Activated naive CD8-positive, alpha-beta T cell treated with anti-CD3 and anti-CD28 coated beads for 36 hours (primary cell): ENCODE data around the gene ADCY5. TPM values are rescaled to one million over a fixed set of nuclear protein-coding genes. Genes with fewer than 3 reads are reported as not detected.

Source experiments
- DNase-seq: peaks from one replicate; pipeline ENCODE4 v3.0.0; 2021
- H3K27ac Mint-ChIP-seq: one replicate; pipeline ENCODE4 v1.8.0; 2022; ENCODE audit warnings: mild to moderate bottlenecking, moderate library complexity, mixed read lengths
- H3K27me3 Mint-ChIP-seq: one replicate; pipeline ENCODE4 v1.8.0; 2022; ENCODE audit warnings: mild to moderate bottlenecking, mixed read lengths
- H3K36me3 Mint-ChIP-seq: one replicate; pipeline ENCODE4 v1.8.0; 2021; ENCODE audit warnings: mild to moderate bottlenecking, mixed read lengths
- H3K4me1 Mint-ChIP-seq: one replicate; pipeline ENCODE4 v1.8.0; 2021; ENCODE audit warnings: mixed read lengths
- H3K4me3 Mint-ChIP-seq: one replicate; pipeline ENCODE4 v1.8.0; 2022; ENCODE audit warnings: mild to moderate bottlenecking, moderate library complexity, mixed read lengths
- H3K9me3 Mint-ChIP-seq: one replicate; pipeline ENCODE4 v1.8.0; 2022; ENCODE audit warnings: mixed read lengths
- total RNA-seq, 2 experiments: library from RNA; stranded (reverse); gene quantifications; one replicate each; pipeline ENCODE4 v1.2.3, GENCODE V29; 2021

Gene ADCY5
- total RNA-seq, 2 experiments from 2014 or later = not detected

- Mint-ChIP-seq H3K27me3 (no peaks in the 10 kb centered on the region), H3K27ac (no peak overlapping the region), H3K4me1 (peaks cover 5% of the 10 kb centered on the region), H3K9me3 (no peaks in the 10 kb centered on the region), H3K36me3 (no peaks in the 10 kb centered on the region), H3K4me3 (no peak overlapping the region)
- no peak for DNase-seq
These were observed 112.9 kb downstream of the ADCY5 start for GRCh38 chr3:123336001-123336400.

- H3K9me3 Mint-ChIP-seq = no peaks in the 10 kb centered on the region
- no peak overlapping the region for H3K27ac Mint-ChIP-seq
- H3K36me3 Mint-ChIP-seq = no peaks in the 10 kb centered on the region
- H3K4me3 Mint-ChIP-seq = no peak overlapping the region
- H3K27me3 Mint-ChIP-seq = no peaks in the 10 kb centered on the region
- peak; percentile 9 for DNase-seq
- peaks cover 5% of the 10 kb centered on the region for H3K4me1 Mint-ChIP-seq
These were observed 113.8 kb downstream of the ADCY5 start for GRCh38 chr3:123335007-123335670.

GRCh38 chr3:123334056-123334455, 114.8 kb downstream of the ADCY5 start:
- no peak for DNase-seq
- H3K4me1 Mint-ChIP-seq = peaks cover 5% of the 10 kb centered on the region
- H3K27me3 Mint-ChIP-seq = no peaks in the 10 kb centered on the region
- H3K4me3 Mint-ChIP-seq = no peak overlapping the region
- H3K36me3 Mint-ChIP-seq = no peaks in the 10 kb centered on the region
- no peaks in the 10 kb centered on the region for H3K9me3 Mint-ChIP-seq
- H3K27ac Mint-ChIP-seq = no peak overlapping the region

DNA sequence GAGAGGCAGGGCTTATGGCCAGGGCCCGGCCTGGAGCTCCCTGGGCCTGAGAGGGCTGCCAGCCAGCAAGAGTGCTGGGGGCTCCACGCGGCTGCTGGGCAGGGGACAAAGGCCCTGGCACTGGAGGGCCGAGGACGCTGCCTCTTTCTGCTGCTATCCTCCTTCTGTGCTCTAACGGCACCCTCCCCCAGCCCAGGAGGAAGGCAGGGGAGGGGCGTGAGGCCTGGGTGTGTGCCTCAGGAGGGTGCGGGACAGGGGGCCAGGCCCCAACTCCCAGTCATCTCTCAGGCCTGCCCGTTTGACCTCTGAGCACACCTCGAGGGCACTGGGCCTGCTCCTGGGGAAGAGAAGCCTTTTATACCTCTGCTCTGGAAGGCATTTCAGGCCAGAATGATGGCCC, 115.5 kb downstream of the ADCY5 start:
- no peak for DNase-seq
- H3K4me3 Mint-ChIP-seq = no peak overlapping the region
- no peaks in the 10 kb centered on the region for H3K9me3 Mint-ChIP-seq
- no peaks in the 10 kb centered on the region for H3K36me3 Mint-ChIP-seq
- H3K27ac Mint-ChIP-seq = no peak overlapping the region
- peaks cover 9% of the 10 kb centered on the region for H3K4me1 Mint-ChIP-seq
- H3K27me3 Mint-ChIP-seq = no peaks in the 10 kb centered on the region

DNA sequence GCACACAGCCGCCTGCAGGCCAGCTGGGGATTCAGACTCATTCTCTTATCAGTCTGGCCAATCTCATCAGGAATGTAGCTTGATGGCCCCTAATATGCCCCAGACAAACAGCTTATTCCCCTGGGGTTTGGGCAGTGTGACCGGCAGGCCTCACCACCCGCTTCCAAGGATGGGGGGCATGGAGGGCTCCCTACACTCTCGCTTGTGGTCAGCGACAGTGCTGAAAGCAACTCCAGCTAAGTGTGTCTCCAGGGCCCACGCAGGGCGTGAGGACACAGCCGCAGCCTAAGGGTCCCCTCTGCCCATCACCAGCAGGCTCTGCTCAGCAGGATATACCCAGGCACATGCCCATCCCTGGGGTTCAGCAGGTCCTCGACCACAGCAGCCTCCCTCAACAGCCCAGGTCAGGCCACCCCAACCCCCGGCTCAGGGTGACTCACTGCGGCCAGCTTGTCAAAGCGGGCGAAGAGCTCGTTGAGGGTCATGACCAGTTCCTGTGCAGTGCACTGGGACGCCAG, 116.7 kb downstream of the ADCY5 start:
- H3K27me3 Mint-ChIP-seq = no peaks in the 10 kb centered on the region
- no peaks in the 10 kb centered on the region for H3K9me3 Mint-ChIP-seq
- H3K36me3 Mint-ChIP-seq = no peaks in the 10 kb centered on the region
- H3K27ac Mint-ChIP-seq = no peak overlapping the region
- H3K4me1 Mint-ChIP-seq = peaks cover 9% of the 10 kb centered on the region
- DNase-seq = no peak
- H3K4me3 Mint-ChIP-seq = no peak overlapping the region

DNA sequence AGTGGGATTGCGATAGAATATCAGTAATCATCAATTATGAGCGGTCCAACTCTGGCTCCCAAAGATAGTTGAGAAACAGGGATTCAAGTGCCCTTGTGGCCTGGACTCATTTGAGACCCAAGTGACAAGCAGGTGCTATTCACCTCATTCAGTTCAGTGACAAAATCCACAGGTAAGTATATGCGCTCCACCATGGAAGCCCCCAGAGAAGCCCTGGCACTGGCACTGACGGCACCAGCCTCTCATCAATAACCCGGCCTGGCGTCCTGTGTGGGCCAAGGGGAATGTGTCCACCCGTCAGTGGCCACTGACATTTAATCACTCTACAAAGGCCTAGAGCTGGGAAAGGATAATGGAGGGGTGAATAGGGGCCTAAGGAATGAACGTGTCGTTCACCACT, 117.2 kb downstream of the ADCY5 start:
- Mint-ChIP-seq H3K4me3 (no peak overlapping the region), H3K27ac (no peak overlapping the region), H3K9me3 (no peaks in the 10 kb centered on the region), H3K27me3 (no peaks in the 10 kb centered on the region), H3K4me1 (peaks cover 9% of the 10 kb centered on the region), H3K36me3 (no peaks in the 10 kb centered on the region)
- no peak for DNase-seq

DNA sequence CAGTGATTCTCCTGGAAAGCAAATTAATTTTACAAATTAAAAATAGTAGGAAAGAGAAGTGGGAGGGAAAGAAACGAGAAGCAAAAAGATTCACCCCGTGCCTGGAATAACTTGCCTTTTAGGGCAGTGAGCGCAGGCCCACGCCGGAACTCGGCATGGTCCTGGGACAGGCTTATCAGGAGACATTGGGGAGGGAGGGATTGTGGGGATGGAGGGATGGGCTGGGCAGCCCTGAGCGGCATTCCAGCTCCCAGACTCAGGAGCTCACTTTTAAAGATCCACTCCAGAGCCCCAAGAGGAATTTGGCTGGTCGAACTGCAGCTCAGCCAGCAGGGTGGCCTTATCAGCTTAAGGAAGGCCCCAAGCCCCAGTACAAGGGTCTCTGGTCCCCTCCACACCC, 117.9 kb downstream of the ADCY5 start:
- Mint-ChIP-seq H3K4me1 (peaks cover 9% of the 10 kb centered on the region), H3K36me3 (no peaks in the 10 kb centered on the region), H3K27me3 (no peaks in the 10 kb centered on the region), H3K4me3 (no peak overlapping the region), H3K9me3 (no peaks in the 10 kb centered on the region), H3K27ac (no peak overlapping the region)
- DNase-seq = no peak

- no peaks in the 10 kb centered on the region for H3K9me3 Mint-ChIP-seq
- H3K27ac Mint-ChIP-seq = no peak overlapping the region
- H3K36me3 Mint-ChIP-seq = no peaks in the 10 kb centered on the region
- no peaks in the 10 kb centered on the region for H3K27me3 Mint-ChIP-seq
- H3K4me3 Mint-ChIP-seq = no peak overlapping the region
- no peak for DNase-seq
- peaks cover 9% of the 10 kb centered on the region for H3K4me1 Mint-ChIP-seq
These were observed 118.4 kb downstream of the ADCY5 start for GRCh38 chr3:123330441-123330991.

- H3K27me3 Mint-ChIP-seq = no peaks in the 10 kb centered on the region
- H3K4me1 Mint-ChIP-seq = peaks cover 4% of the 10 kb centered on the region
- H3K36me3 Mint-ChIP-seq = no peaks in the 10 kb centered on the region
- no peak for DNase-seq
- no peaks in the 10 kb centered on the region for H3K9me3 Mint-ChIP-seq
- H3K27ac Mint-ChIP-seq = no peak overlapping the region
- H3K4me3 Mint-ChIP-seq = no peak overlapping the region
These were observed 119.1 kb downstream of the ADCY5 start for GRCh38 chr3:123329636-123330340.

GRCh38 chr3:123328851-123329635, 119.8 kb downstream of the ADCY5 start:
- Mint-ChIP-seq H3K27me3 (no peaks in the 10 kb centered on the region), H3K9me3 (no peaks in the 10 kb centered on the region), H3K4me3 (no peak overlapping the region), H3K4me1 (peaks cover 3% of the 10 kb centered on the region), H3K27ac (no peak overlapping the region), H3K36me3 (no peaks in the 10 kb centered on the region)
- peak; percentile 69 for DNase-seq

DNA sequence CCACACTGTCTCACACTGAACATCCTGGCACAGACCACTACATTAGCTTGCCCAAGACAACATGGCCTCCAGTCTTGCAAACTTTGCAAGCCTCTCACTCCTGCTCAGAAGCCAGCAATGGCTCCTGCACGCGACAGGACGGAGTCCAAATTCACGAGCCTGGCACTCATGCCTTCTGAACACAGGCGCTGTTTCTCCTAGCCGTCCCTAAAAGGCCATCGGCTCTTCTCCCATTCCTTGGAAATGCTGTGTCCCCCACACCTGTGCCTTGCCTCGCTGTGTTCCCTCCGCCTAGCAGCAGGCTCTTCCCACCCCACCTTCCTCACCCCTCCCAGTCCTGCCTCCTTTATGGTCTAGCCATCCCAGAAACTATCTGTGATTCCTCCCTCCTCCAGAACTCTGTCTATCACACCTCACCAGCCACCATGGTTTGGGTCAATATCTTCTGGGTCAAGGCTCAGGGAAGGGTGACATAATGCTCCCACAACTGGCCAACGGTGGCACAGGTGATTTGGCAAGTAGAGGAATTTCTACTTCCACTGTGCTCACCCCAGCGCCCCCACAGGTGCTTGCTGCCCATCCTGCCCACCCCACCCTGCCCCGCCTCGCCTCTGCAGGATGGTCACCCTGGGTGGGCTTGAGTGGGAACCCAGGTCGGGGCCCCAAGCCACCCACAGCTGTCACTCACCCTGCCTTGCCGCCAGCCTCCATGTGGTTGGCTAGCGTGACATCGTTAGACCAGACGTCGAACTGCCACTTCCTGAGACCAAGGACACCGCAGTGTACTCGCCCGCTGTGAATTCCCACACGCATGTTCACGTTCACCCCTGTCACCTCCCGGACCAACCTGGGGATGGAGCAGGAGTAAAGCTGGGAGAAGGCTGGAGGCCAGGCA, 120.7 kb downstream of the ADCY5 start:
- H3K36me3 Mint-ChIP-seq = no peaks in the 10 kb centered on the region

GRCh38 chr3:123327480-123327879, 121.4 kb downstream of the ADCY5 start:
- Mint-ChIP-seq H3K4me1 (peaks cover 3% of the 10 kb centered on the region), H3K9me3 (no peaks in the 10 kb centered on the region), H3K27ac (no peak overlapping the region), H3K36me3 (no peaks in the 10 kb centered on the region), H3K4me3 (no peak overlapping the region), H3K27me3 (no peaks in the 10 kb centered on the region)
- no peak for DNase-seq

More for the DNA sequence above, 120.7 kb downstream of the ADCY5 start:
- DNase-seq = no peak
- Mint-ChIP-seq H3K9me3 (no peaks in the 10 kb centered on the region), H3K27ac (no peak overlapping the region), H3K27me3 (no peaks in the 10 kb centered on the region), H3K4me1 (peaks cover 3% of the 10 kb centered on the region), H3K4me3 (no peak overlapping the region)

DNA sequence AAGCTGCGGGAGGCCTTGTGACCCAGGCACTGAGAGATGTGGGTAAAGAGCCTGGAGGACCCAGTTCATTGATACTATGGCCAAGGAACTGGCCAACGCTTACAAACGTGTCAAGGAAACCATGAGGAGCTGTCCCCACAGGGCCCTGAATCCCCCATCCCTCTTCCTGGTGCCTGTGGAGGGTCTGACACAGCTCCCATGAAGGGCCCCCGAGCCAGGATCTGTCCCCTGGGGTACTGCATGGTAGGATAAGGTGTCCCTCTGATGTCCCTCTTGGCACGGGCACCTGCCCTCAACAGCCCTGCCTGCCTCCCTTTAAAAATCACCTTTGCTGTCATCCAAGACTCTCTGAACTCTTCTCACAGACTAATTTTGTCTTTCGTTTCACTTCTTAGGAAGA, 122.4 kb downstream of the ADCY5 start:
- DNase-seq = no peak
- no peaks in the 10 kb centered on the region for H3K9me3 Mint-ChIP-seq
- no peaks in the 10 kb centered on the region for H3K27me3 Mint-ChIP-seq
- H3K36me3 Mint-ChIP-seq = no peaks in the 10 kb centered on the region
- no peak overlapping the region for H3K4me3 Mint-ChIP-seq
- no peak overlapping the region for H3K27ac Mint-ChIP-seq
- peaks cover 3% of the 10 kb centered on the region for H3K4me1 Mint-ChIP-seq

DNA sequence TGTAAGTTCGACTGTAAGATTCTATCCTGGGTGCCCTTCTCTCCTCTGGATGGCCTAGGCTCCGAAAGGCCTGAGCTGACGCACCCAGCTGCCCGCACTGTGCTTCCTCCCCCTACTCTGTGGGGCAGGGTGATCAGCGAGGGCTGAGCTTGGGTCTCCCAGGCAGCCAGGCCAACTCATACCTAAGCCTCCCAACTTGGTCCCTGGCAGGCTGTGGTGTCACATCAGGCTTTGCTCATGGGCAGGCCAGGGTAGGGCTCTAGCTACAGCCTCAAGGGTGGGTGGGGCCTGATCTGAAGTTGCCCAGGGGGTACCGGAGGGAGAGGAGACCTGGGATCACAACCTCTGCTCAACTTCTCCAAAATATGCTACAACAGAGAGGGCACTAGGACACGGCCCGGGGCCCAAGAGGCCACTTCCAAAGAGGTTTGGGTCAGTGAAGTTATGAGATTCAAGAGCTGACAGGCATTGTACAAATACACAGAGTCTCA, 123.1 kb downstream of the ADCY5 start:
- no peaks in the 10 kb centered on the region for H3K27me3 Mint-ChIP-seq
- H3K36me3 Mint-ChIP-seq = no peaks in the 10 kb centered on the region
- H3K4me3 Mint-ChIP-seq = no peak overlapping the region
- peaks cover 3% of the 10 kb centered on the region for H3K4me1 Mint-ChIP-seq
- H3K9me3 Mint-ChIP-seq = no peaks in the 10 kb centered on the region
- no peak for DNase-seq
- H3K27ac Mint-ChIP-seq = no peak overlapping the region
